ENCODE results near the gene RAB28. TPM values are rescaled to one million over a fixed set of nuclear protein-coding genes. Genes with fewer than 3 reads are reported as not detected.

The RAB28 gene
- total and polyA plus RNA-seq, 9 of the 15 experiments (the other 6 are each of a cell fraction or from before 2014, with no cell fraction given): 6.7 to 40.4 (median 23.0) TPM

DNA sequence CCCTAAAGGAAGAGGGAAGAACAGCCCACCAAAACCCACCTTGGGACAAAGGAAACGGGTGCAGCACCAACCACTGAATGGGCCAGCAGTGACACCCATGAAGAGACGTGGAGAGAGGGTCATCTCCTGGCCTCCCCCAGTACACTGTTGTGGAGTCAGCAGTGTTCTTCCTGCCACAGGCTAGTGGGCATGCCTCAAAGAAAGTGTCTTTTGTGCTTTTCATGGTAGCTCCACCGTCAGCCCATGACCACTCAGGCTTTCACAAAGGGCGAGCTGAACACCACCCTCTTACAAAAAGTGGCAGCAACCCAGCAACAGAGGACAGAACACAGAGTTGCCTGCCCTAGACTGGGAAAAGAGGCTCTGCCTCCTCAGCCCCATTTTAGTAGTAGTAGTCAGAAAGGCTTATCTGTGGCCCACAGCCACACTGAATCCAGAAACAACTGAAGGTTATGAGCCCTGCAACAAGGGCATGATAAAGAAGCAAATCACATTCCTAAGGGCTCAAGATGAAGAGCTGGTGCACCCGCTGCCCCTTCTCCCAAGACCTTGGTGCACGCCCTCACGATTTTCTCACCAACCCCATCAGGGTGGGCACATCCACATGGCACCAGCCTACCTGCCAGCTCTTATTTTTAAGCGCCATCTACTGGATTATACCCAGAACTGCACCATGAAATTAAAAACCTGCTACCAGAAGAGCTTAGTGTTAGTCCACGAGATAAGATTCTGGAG, 53.1 kb downstream of the RAB28 start (continued):
- TF ChIP-seq ILK (tag; IDR thresholded peaks at IDR 0.05; ENCODE audit: borderline replicate concordance, low read depth) (no peak), MIER1 (IDR thresholded peaks at IDR 0.05; ENCODE audit: low read depth) (no peak), YBX1 (IDR thresholded peaks at IDR 0.05) (no peak), NCOA6 (IDR thresholded peaks at IDR 0.05) (no peak), ZNF24 (IDR thresholded peaks at IDR 0.05) (no peak), PRMT5 (CRISPR knock-in tag; IDR thresholded peaks at IDR 0.05) (no peak), SP2 (IDR thresholded peaks at IDR 0.05; ENCODE audit: extremely low read depth, low read depth, low read length, poor library complexity, severe bottlenecking) (no peak), HOXB6 (CRISPR knock-in tag; IDR thresholded peaks at IDR 0.05; ENCODE audit: borderline replicate concordance) (no peak), KAT8 (IDR thresholded peaks at IDR 0.05; ENCODE audit: low read depth) (no peak), ZNF212 (CRISPR knock-in tag; IDR thresholded peaks at IDR 0.05) (no peak), KDM1A (IDR thresholded peaks at IDR 0.05) (peak in 1 of 2 experiments; percentile 70; a peak in 2 of 4 replicates), PHF8 (IDR thresholded peaks at IDR 0.05; ENCODE audit: borderline replicate concordance, low read length) (no peak), SRSF7 (optimal IDR thresholded peaks at IDR 0.05; ENCODE audit: low read depth, low read length) (no peak), RBM14 (IDR thresholded peaks at IDR 0.05; ENCODE audit: borderline replicate concordance, insufficient read depth, low read depth, low read length) (no peak)
- TF ChIP-seq, protein P1, sequence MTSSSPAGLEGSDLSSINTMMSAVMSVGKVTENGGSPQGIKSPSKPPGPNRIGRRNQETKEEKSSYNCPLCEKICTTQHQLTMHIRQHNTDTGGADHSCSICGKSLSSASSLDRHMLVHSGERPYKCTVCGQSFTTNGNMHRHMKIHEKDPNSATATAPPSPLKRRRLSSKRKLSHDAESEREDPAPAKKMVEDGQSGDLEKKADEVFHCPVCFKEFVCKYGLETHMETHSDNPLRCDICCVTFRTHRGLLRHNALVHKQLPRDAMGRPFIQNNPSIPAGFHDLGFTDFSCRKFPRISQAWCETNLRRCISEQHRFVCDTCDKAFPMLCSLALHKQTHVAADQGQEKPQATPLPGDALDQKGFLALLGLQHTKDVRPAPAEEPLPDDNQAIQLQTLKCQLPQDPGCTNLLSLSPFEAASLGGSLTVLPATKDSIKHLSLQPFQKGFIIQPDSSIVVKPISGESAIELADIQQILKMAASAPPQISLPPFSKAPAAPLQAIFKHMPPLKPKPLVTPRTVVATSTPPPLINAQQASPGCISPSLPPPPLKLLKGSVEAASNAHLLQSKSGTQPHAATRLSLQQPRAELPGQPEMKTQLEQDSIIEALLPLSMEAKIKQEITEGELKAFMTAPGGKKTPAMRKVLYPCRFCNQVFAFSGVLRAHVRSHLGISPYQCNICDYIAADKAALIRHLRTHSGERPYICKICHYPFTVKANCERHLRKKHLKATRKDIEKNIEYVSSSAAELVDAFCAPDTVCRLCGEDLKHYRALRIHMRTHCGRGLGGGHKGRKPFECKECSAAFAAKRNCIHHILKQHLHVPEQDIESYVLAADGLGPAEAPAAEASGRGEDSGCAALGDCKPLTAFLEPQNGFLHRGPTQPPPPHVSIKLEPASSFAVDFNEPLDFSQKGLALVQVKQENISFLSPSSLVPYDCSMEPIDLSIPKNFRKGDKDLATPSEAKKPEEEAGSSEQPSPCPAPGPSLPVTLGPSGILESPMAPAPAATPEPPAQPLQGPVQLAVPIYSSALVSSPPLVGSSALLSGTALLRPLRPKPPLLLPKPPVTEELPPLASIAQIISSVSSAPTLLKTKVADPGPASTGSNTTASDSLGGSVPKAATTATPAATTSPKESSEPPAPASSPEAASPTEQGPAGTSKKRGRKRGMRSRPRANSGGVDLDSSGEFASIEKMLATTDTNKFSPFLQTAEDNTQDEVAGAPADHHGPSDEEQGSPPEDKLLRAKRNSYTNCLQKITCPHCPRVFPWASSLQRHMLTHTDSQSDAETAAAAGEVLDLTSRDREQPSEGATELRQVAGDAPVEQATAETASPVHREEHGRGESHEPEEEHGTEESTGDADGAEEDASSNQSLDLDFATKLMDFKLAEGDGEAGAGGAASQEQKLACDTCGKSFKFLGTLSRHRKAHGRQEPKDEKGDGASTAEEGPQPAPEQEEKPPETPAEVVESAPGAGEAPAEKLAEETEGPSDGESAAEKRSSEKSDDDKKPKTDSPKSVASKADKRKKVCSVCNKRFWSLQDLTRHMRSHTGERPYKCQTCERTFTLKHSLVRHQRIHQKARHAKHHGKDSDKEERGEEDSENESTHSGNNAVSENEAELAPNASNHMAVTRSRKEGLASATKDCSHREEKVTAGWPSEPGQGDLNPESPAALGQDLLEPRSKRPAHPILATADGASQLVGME (CRISPR knock-in tag; IDR thresholded peaks at IDR 0.05): no peak
- TF ChIP-seq, protein P2, sequence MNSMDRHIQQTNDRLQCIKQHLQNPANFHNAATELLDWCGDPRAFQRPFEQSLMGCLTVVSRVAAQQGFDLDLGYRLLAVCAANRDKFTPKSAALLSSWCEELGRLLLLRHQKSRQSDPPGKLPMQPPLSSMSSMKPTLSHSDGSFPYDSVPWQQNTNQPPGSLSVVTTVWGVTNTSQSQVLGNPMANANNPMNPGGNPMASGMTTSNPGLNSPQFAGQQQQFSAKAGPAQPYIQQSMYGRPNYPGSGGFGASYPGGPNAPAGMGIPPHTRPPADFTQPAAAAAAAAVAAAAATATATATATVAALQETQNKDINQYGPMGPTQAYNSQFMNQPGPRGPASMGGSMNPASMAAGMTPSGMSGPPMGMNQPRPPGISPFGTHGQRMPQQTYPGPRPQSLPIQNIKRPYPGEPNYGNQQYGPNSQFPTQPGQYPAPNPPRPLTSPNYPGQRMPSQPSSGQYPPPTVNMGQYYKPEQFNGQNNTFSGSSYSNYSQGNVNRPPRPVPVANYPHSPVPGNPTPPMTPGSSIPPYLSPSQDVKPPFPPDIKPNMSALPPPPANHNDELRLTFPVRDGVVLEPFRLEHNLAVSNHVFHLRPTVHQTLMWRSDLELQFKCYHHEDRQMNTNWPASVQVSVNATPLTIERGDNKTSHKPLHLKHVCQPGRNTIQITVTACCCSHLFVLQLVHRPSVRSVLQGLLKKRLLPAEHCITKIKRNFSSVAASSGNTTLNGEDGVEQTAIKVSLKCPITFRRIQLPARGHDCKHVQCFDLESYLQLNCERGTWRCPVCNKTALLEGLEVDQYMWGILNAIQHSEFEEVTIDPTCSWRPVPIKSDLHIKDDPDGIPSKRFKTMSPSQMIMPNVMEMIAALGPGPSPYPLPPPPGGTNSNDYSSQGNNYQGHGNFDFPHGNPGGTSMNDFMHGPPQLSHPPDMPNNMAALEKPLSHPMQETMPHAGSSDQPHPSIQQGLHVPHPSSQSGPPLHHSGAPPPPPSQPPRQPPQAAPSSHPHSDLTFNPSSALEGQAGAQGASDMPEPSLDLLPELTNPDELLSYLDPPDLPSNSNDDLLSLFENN (IDR thresholded peaks at IDR 0.05; ENCODE audit: low read depth in 2 of 2, low read length in 2 of 2): no peak
- TF ChIP-seq, protein P3, sequence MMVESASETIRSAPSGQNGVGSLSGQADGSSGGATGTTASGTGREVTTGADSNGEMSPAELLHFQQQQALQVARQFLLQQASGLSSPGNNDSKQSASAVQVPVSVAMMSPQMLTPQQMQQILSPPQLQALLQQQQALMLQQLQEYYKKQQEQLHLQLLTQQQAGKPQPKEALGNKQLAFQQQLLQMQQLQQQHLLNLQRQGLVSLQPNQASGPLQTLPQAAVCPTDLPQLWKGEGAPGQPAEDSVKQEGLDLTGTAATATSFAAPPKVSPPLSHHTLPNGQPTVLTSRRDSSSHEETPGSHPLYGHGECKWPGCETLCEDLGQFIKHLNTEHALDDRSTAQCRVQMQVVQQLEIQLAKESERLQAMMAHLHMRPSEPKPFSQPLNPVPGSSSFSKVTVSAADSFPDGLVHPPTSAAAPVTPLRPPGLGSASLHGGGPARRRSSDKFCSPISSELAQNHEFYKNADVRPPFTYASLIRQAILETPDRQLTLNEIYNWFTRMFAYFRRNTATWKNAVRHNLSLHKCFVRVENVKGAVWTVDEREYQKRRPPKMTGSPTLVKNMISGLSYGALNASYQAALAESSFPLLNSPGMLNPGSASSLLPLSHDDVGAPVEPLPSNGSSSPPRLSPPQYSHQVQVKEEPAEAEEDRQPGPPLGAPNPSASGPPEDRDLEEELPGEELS (CRISPR knock-in tag; IDR thresholded peaks at IDR 0.05; ENCODE audit: borderline replicate concordance): no peak
